MCF 10A (cell line): Measurements from ENCODE around the gene NOTO. TPM values are rescaled to one million over a fixed set of nuclear protein-coding genes. Genes with fewer than 3 reads are reported as not detected.

Experiments used
- BruUV-seq: library from RNA; stranded (reverse); fragments of 400-500 nt; replicated peaks from 2 replicates; lab custom pipeline; 2021; lab: Mats Ljungman, UMichigan
- CTCF ChIA-PET: fragments of 300-600 bp; sonication (Branson Sonifier 250); formaldehyde crosslinking; extraction: SDS; loops from one replicate; lab custom pipeline; 2021; ENCODE audit warnings: antibody characterized with exemption, inconsistent platforms; lab: Yijun Ruan, JAX
- POLR2A ChIA-PET: fragments of 300-600, 350-650 bp; sonication (Branson Sonifier 250); formaldehyde crosslinking; extraction: SDS; loops from one replicate; lab custom pipeline; 2020; ENCODE audit warnings: antibody characterized with exemption, inconsistent platforms; lab: Yijun Ruan, JAX
- DNase-seq: peaks from one replicate; pipeline ENCODE4 v3.0.0-alpha.2; 2018; ENCODE audit not compliant: unreplicated experiment
- H3K27ac Mint-ChIP-seq: one replicate; pipeline ENCODE4 v1.8.0; 2022; ENCODE audit warnings: mild to moderate bottlenecking, low read depth, mixed read lengths; ENCODE audit not compliant: unreplicated experiment
- H3K27me3 Mint-ChIP-seq: one replicate; pipeline ENCODE4 v1.8.0; 2022; ENCODE audit warnings: mixed read lengths; ENCODE audit not compliant: insufficient read depth, unreplicated experiment
- H3K36me3 Mint-ChIP-seq: one replicate; pipeline ENCODE4 v1.8.0; 2022; ENCODE audit warnings: mild to moderate bottlenecking, moderate library complexity, mixed read lengths; ENCODE audit not compliant: insufficient read depth, unreplicated experiment
- H3K4me1 Mint-ChIP-seq: one replicate; pipeline ENCODE4 v1.8.0; 2022; ENCODE audit warnings: mixed read lengths; ENCODE audit not compliant: insufficient read depth, unreplicated experiment
- H3K4me3 Mint-ChIP-seq: one replicate; pipeline ENCODE4 v1.8.0; 2022; ENCODE audit warnings: mild to moderate bottlenecking, moderate library complexity, mixed read lengths; ENCODE audit not compliant: unreplicated experiment
- H3K9me3 Mint-ChIP-seq: one replicate; pipeline ENCODE4 v1.8.0; 2022; ENCODE audit warnings: mixed read lengths; ENCODE audit not compliant: unreplicated experiment
- CTCF ChIP-seq: fragments of 200-600 bp; IDR thresholded peaks from one replicate; pipeline ENCODE4 v1.8.0; 2022; ENCODE audit warnings: antibody characterized with exemption, mild to moderate bottlenecking; ENCODE audit not compliant: unreplicated experiment
- intact Hi-C: fragments of 100-400 bp; cut with micrococcal nuclease; formaldehyde crosslinking; loops from 2 replicates; pipeline ENCODE4 v1.14.1; 2022
- total RNA-seq: library from RNA; stranded (reverse); gene quantifications from 2 replicates; pipeline ENCODE4 v1.2.3, GENCODE V29; 2022

NOTO gene
- total RNA-seq, 1 experiment from 2014 or later = not detected

GRCh38 chr2:73239776-73240175, 37.4 kb downstream of the NOTO start:
- TF ChIP-seq CTCF = no peak
- intact Hi-C loops = no loop called here
- POLR2A ChIA-PET = no interaction called here
- no TSS peak for BruUV-seq
- Mint-ChIP-seq H3K36me3 (peaks cover 56% of the 10 kb centered on the region), H3K4me3 (no peak overlapping the region), H3K27me3 (no peaks in the 10 kb centered on the region), H3K9me3 (no peaks in the 10 kb centered on the region), H3K27ac (no peak overlapping the region), H3K4me1 (peaks cover 35% of the 10 kb centered on the region)
- DNase-seq = peak; percentile 57
- CTCF ChIA-PET = interaction anchor here (0.8 to 2.0 kb wide), 3 partner anchors 28 to 63 kb away, joined by 3 to 13 read pairs (median 3); no protein-coding TSS in a partner anchor

- no TSS peak for BruUV-seq
- intact Hi-C loops = no loop called here
- peak overlapping the region; percentile 9 for H3K4me3 Mint-ChIP-seq
- H3K27ac Mint-ChIP-seq = peak overlapping the region; percentile 61
- H3K36me3 Mint-ChIP-seq = peaks cover 84% of the 10 kb centered on the region
- peak; percentile 97 for DNase-seq
- POLR2A ChIA-PET = interaction anchor here (0.6 to 3.7 kb wide), 6 partner anchors 10 to 1913 kb away, joined by 3 to 41 read pairs (median 4); partner anchors contain the start of genes CCT7, PRADC1 and ZNF638
- CTCF ChIA-PET = interaction anchor here (0.6 to 1.4 kb wide), 7 partner anchors 11 to 155 kb away, joined by 3 to 8 read pairs (median 3); partner anchors contain the start of gene PRADC1
- H3K9me3 Mint-ChIP-seq = no peaks in the 10 kb centered on the region
- no peaks in the 10 kb centered on the region for H3K27me3 Mint-ChIP-seq
- no peak for TF ChIP-seq CTCF
- peaks cover 24% of the 10 kb centered on the region for H3K4me1 Mint-ChIP-seq
Measured at GRCh38 chr2:73243884-73244570, 41.7 kb downstream of the NOTO start.

GRCh38 chr2:73244580-73244979, 42.2 kb downstream of the NOTO start:
- ChIA-PET CTCF (interaction anchor here (0.6 to 1.3 kb wide), 6 partner anchors 8 to 154 kb away, joined by 3 to 8 read pairs (median 3); partner anchors contain the start of gene PRADC1), POLR2A (interaction anchor here (1.0 to 3.7 kb wide), 4 partner anchors 10 to 45 kb away, joined by 3 to 41 read pairs (median 6); partner anchors contain the start of genes CCT7 and PRADC1)
- no TSS peak for BruUV-seq

More at GRCh38 chr2:73244580-73244979, 42.2 kb downstream of the NOTO start:
- Mint-ChIP-seq H3K27ac (peak overlapping the region; percentile 61), H3K4me1 (peaks cover 24% of the 10 kb centered on the region), H3K9me3 (no peaks in the 10 kb centered on the region), H3K36me3 (peaks cover 84% of the 10 kb centered on the region), H3K27me3 (no peaks in the 10 kb centered on the region), H3K4me3 (peak overlapping the region; percentile 9)
- intact Hi-C loops = no loop called here
- no peak for DNase-seq
- TF ChIP-seq CTCF = no peak
